A673 (cell line): Measurements from ENCODE around the gene MTHFD1.

Source experiments
- EZH2 ChIP-seq: fragments of 200-600 bp; sonication (generic); IDR thresholded peaks from 2 replicates; pipeline ENCODE4 v1.6.1; 2017; ENCODE audit warnings: borderline replicate concordance, low read depth, mild to moderate bottlenecking, mixed read lengths, antibody characterized with exemption, low read length; ENCODE audit not compliant: poor library complexity, severe bottlenecking
- TF ChIP-seq, protein P1 (sequence below): fragments of 300-800, 200-600 bp; sonication (generic); conservative IDR thresholded peaks from 2 replicates; pipeline ENCODE4 v1.5.1; 2017; ENCODE audit warnings: low read depth, mild to moderate bottlenecking, antibody characterized with exemption, low read length, moderate library complexity, mixed read lengths

- TF ChIP-seq, protein P1, sequence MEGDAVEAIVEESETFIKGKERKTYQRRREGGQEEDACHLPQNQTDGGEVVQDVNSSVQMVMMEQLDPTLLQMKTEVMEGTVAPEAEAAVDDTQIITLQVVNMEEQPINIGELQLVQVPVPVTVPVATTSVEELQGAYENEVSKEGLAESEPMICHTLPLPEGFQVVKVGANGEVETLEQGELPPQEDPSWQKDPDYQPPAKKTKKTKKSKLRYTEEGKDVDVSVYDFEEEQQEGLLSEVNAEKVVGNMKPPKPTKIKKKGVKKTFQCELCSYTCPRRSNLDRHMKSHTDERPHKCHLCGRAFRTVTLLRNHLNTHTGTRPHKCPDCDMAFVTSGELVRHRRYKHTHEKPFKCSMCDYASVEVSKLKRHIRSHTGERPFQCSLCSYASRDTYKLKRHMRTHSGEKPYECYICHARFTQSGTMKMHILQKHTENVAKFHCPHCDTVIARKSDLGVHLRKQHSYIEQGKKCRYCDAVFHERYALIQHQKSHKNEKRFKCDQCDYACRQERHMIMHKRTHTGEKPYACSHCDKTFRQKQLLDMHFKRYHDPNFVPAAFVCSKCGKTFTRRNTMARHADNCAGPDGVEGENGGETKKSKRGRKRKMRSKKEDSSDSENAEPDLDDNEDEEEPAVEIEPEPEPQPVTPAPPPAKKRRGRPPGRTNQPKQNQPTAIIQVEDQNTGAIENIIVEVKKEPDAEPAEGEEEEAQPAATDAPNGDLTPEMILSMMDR = no peak
- TF ChIP-seq EZH2 = no peak
These were observed 19.2 kb downstream of the MTHFD1 start for GRCh38 chr14:64407329-64407728.
